GM12878 (cell line): ENCODE measurements around the gene GMIP.

Source experiments
- BRCA1 ChIP-seq: IDR thresholded peaks from 2 replicates; pipeline ENCODE4 v1.6.1; 2011; ENCODE audit warnings: low read depth, low read length, improper control_type of control experiment
- CHD4 ChIP-seq: fragments of 200-600 bp; sonication (generic); IDR thresholded peaks from 2 replicates; pipeline ENCODE4 v1.6.1; 2016; ENCODE audit warnings: mild to moderate bottlenecking
- NFIC ChIP-seq: IDR thresholded peaks from 2 replicates; pipeline ENCODE4 v1.6.1; 2012; ENCODE audit warnings: low read depth, mild to moderate bottlenecking, inconsistent platforms, low read length, moderate library complexity
- POLR2A ChIP-seq: IDR thresholded peaks from 2 replicates; pipeline ENCODE4 v1.6.1; 2011; ENCODE audit warnings: low read depth, mild to moderate bottlenecking, low read length
- SMAD1 ChIP-seq: fragments of 450-650 bp; IDR thresholded peaks from 2 replicates; pipeline ENCODE4 v1.6.1; 2018; ENCODE audit warnings: mild to moderate bottlenecking, low read depth; ENCODE audit not compliant: partially characterized antibody
- YY1 ChIP-seq: IDR thresholded peaks from 2 replicates; pipeline ENCODE4 v1.6.1; 2011; ENCODE audit warnings: low read depth, mild to moderate bottlenecking, low read length
- ZNF24 ChIP-seq: fragments of 450-650 bp; IDR thresholded peaks from 2 replicates; pipeline ENCODE4 v1.6.1; 2017; ENCODE audit warnings: antibody characterized with exemption, mild to moderate bottlenecking
- TF ChIP-seq, protein P1 (sequence below), 3 experiments: IDR thresholded peaks in 2 of 3; conservative IDR thresholded peaks in 1 of 3; 2 replicates each; pipeline ENCODE4 v1.5.1; 2011; ENCODE audit warnings: low read depth in 3 of 3, low read length in 3 of 3, mild to moderate bottlenecking in 3 of 3, control low read depth in 2 of 3, moderate library complexity in 2 of 3, inconsistent platforms in 1 of 3, mixed read lengths in 1 of 3; ENCODE audit not compliant: control insufficient read depth in 2 of 3, insufficient read depth in 1 of 3; ENCODE audit errors: extremely low read depth in 1 of 3
- TF ChIP-seq, protein P2 (sequence below): IDR thresholded peaks from 2 replicates; pipeline ENCODE4 v1.6.1; 2012; ENCODE audit warnings: low read depth, low read length, improper control_type of control experiment
- TF ChIP-seq, protein P3 (sequence below): IDR thresholded peaks from 2 replicates; pipeline ENCODE4 v1.6.1; 2011; ENCODE audit warnings: borderline replicate concordance, low read depth, mild to moderate bottlenecking, moderate library complexity, mixed read lengths, low read length; ENCODE audit not compliant: insufficient read depth; ENCODE audit errors: extremely low read length
- TF ChIP-seq, protein P4 (sequence below): IDR thresholded peaks from 2 replicates; pipeline ENCODE4 v1.6.1; 2011; ENCODE audit warnings: low read depth, low read length, improper control_type of control experiment, borderline replicate concordance

DNA sequence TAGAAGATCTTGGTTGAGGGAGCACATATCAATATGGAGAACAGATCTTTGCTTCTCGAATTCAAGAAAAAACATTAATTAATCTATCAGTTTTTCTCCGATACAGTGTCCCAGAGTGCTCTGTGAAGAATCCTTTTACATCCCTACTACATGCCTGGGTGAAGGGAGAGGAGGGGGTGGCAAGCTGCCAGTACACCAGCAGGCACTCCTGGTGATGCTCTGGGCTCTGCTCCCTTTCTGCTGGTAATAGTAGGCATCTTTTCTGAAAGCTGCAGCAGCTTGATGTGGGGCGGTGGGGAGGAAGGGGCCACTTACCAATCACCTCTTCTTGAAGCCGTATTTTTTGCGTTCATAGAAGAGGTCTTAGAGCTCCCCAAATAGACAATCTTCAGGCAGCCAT is 55.7 kb downstream of the GMIP start:
- TF ChIP-seq POLR2A (no peak), ZNF24 (no peak), NFIC (no peak), SMAD1 (no peak), CHD4 (no peak), BRCA1 (no peak), YY1 (no peak)
- TF ChIP-seq, protein P1, sequence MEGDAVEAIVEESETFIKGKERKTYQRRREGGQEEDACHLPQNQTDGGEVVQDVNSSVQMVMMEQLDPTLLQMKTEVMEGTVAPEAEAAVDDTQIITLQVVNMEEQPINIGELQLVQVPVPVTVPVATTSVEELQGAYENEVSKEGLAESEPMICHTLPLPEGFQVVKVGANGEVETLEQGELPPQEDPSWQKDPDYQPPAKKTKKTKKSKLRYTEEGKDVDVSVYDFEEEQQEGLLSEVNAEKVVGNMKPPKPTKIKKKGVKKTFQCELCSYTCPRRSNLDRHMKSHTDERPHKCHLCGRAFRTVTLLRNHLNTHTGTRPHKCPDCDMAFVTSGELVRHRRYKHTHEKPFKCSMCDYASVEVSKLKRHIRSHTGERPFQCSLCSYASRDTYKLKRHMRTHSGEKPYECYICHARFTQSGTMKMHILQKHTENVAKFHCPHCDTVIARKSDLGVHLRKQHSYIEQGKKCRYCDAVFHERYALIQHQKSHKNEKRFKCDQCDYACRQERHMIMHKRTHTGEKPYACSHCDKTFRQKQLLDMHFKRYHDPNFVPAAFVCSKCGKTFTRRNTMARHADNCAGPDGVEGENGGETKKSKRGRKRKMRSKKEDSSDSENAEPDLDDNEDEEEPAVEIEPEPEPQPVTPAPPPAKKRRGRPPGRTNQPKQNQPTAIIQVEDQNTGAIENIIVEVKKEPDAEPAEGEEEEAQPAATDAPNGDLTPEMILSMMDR (IDR thresholded peaks at IDR 0.05 in 2 of 3, conservative IDR thresholded peaks at IDR 0.05 in 1 of 3; ENCODE audit: control insufficient read depth in 2 of 3, extremely low read depth in 1 of 3, insufficient read depth in 1 of 3, low read depth in 3 of 3, low read length in 3 of 3) = no peak
- TF ChIP-seq, protein P2, sequence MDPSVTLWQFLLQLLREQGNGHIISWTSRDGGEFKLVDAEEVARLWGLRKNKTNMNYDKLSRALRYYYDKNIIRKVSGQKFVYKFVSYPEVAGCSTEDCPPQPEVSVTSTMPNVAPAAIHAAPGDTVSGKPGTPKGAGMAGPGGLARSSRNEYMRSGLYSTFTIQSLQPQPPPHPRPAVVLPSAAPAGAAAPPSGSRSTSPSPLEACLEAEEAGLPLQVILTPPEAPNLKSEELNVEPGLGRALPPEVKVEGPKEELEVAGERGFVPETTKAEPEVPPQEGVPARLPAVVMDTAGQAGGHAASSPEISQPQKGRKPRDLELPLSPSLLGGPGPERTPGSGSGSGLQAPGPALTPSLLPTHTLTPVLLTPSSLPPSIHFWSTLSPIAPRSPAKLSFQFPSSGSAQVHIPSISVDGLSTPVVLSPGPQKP = no peak
- TF ChIP-seq, protein P3, sequence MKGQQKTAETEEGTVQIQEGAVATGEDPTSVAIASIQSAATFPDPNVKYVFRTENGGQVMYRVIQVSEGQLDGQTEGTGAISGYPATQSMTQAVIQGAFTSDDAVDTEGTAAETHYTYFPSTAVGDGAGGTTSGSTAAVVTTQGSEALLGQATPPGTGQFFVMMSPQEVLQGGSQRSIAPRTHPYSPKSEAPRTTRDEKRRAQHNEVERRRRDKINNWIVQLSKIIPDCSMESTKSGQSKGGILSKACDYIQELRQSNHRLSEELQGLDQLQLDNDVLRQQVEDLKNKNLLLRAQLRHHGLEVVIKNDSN = no peak
- TF ChIP-seq, protein P4, sequence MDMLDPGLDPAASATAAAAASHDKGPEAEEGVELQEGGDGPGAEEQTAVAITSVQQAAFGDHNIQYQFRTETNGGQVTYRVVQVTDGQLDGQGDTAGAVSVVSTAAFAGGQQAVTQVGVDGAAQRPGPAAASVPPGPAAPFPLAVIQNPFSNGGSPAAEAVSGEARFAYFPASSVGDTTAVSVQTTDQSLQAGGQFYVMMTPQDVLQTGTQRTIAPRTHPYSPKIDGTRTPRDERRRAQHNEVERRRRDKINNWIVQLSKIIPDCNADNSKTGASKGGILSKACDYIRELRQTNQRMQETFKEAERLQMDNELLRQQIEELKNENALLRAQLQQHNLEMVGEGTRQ = no peak
